22Rv1 (cell line): ENCODE data around the gene GTPBP4.
"Not testable (repeated sequence)": the region's sequence is repeated elsewhere in the genome, so short reads cannot be mapped to it uniquely, and the experiment has no call there.

Experiments used
- H3K27ac ChIP-seq: fragments of 450-650 bp; 2 replicates; pipeline ENCODE4 v1.5.1; 2017
- ZFX ChIP-seq: fragments of 450-650 bp; IDR thresholded peaks from 2 replicates; pipeline ENCODE4 v1.6.1; 2017; ENCODE audit warnings: antibody characterized with exemption, borderline replicate concordance
- TF ChIP-seq, protein P1 (sequence below): fragments of 450-650 bp; IDR thresholded peaks from 2 replicates; pipeline ENCODE4 v1.5.1; 2017; ENCODE audit warnings: mild to moderate bottlenecking

GTPBP4 gene

DNA sequence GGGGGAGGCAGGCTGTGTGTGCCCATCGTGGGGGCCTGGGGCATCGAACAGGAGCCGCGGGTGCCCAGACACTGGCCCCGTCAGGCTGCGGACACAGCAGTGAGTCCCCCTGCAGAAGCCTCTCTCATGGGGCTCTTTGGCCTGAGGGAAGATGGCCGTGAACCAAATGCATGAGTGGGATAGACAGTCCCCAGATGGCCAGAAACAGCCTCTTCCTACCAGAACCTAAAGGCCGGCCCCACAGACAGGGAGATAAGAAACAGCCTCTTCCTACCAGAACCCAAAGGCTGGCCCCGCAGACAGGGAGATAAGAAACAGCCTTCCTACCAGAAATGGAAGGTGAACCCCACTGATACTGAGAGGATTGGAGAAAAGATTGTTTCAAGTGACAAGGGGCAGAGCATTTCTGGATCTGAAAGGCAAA lies 20.8 kb downstream of the GTPBP4 start:
- TF ChIP-seq, protein P1, sequence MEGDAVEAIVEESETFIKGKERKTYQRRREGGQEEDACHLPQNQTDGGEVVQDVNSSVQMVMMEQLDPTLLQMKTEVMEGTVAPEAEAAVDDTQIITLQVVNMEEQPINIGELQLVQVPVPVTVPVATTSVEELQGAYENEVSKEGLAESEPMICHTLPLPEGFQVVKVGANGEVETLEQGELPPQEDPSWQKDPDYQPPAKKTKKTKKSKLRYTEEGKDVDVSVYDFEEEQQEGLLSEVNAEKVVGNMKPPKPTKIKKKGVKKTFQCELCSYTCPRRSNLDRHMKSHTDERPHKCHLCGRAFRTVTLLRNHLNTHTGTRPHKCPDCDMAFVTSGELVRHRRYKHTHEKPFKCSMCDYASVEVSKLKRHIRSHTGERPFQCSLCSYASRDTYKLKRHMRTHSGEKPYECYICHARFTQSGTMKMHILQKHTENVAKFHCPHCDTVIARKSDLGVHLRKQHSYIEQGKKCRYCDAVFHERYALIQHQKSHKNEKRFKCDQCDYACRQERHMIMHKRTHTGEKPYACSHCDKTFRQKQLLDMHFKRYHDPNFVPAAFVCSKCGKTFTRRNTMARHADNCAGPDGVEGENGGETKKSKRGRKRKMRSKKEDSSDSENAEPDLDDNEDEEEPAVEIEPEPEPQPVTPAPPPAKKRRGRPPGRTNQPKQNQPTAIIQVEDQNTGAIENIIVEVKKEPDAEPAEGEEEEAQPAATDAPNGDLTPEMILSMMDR, result no peak
- TF ChIP-seq ZFX, result no peak

DNA sequence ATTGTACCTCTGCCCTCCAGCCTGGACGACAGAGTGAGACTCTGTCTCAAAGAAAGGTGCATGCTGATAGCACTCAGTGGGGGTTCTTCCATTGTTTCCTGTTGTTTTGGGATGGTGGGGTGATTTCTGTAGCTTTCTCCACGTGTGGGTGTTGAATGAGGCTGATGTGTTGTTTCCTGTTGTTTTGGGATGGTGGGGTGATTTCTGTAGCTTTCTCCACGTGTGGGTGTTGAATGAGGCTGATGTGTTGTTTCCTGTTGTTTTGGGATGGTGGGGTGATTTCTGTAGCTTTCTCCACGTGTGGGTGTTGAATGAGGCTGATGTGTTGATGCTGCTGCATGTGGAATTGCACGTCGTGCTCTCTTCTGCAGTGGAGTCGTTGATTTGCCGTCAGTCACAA lies 21.7 kb downstream of the GTPBP4 start:
- H3K27ac ChIP-seq, result not testable (repeated sequence)

More for the DNA sequence above, 20.8 kb downstream of the GTPBP4 start:
- H3K27ac ChIP-seq, result no peak overlapping the region

DNA sequence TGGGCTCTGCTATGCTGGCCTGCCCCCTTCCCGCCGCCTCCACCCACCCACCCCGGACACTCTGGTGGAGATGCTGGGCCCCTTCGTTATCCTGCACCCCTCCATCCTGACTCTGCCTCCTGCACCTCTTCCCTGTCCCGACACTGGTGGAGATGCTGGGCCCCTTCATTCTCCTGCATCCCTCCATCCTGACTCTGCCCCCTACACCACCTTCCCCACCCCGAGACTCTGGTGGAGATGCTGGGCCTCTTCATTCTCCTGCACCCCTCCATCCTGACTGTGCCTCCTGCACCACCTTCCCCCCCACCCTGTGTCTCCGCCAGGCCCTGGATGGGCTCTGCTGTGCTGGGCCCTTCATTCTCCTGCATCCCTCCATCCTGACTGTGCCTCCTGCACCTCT lies 22.5 kb downstream of the GTPBP4 start:
- no peak for TF ChIP-seq ZFX
- TF ChIP-seq, protein P1, result no peak

DNA sequence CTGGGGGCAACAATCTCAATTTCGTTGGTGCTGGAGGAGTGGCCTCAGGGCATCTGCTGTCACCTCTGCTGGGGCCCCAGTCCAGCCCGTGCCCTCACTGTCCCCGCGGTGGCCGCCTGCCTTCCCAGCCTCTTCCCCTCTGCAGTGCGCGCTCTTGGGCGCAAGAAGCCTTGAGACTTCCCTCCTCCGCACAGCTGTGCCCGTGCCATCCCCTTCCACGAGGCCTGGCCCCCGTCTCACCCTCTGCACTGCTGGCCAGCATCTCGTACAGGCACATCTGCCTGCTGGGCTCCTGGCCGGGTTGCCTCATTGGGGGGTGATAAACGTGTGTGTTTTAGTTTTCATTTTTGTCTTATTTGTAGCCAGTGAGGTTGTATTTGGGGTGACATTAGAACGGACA lies 23.5 kb downstream of the GTPBP4 start:
- TF ChIP-seq, protein P1, result no peak
- H3K27ac ChIP-seq, result no peak overlapping the region

More for the DNA sequence above, 22.5 kb downstream of the GTPBP4 start:
- H3K27ac ChIP-seq, result no peak overlapping the region

DNA sequence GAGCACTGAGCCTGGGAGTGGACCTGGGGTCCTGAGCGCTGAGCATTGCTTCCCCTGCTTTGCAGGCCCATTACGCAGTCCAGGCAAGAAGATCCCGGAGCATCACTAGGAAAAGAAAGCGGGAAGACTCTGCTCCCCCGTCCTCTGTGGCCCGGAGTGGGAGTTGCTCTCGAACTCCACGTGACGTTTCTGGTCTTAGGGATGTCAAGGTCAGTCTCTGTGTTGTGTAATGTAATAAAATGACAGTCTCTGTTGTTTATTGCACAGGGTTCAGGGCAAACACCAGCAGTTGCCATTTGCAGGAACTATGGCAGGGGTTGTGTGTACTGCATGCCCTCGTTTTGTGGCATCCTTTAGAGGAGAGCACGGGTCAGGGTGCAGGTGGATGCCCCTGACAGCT lies 27.5 kb downstream of the GTPBP4 start:
- H3K27ac ChIP-seq, result no peak overlapping the region
- TF ChIP-seq, protein P1, result no peak
- TF ChIP-seq ZFX, result no peak

DNA sequence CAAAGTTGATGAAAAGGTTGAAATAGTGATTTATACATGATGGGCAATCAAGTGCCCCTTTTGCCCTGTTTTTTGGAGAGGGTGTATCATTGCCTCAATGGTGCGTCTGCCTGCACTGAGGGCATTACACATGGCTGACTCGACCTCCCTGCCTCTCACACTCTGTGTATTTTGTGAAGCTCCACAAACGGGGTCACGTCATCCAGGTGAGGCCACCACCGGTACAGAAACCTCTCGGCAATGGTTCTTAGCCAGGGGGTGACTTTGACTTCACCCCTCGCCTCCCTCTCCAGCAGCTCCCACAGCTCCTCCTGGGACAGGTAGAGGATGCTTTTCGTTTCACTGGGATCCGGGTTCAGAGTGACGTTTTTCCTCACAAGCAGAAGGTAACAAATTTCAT lies 31.1 kb downstream of the GTPBP4 start:
- H3K27ac ChIP-seq, result no peak overlapping the region
- TF ChIP-seq, protein P1, result no peak
- no peak for TF ChIP-seq ZFX

DNA sequence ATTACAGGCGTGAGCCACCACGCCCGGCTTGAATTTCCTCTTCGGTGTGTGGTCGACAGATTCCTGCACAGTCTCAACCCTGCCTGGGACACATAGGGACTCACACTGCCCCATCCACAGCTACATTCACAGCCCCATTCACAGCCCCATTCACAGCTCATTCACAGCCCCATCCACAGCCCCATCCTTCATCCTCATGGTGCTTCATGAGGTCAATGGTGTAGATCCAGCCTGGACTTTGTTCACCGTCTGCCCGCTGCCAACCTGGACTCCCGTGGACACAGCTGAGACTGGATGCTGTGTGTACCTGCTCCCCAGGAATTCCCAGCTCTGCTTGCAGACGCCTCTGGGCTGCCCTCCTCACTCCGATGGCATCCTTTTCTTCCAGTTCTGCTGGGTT lies 32.2 kb downstream of the GTPBP4 start:
- TF ChIP-seq, protein P1, result no peak
- TF ChIP-seq ZFX, result no peak
- no peak overlapping the region for H3K27ac ChIP-seq

DNA sequence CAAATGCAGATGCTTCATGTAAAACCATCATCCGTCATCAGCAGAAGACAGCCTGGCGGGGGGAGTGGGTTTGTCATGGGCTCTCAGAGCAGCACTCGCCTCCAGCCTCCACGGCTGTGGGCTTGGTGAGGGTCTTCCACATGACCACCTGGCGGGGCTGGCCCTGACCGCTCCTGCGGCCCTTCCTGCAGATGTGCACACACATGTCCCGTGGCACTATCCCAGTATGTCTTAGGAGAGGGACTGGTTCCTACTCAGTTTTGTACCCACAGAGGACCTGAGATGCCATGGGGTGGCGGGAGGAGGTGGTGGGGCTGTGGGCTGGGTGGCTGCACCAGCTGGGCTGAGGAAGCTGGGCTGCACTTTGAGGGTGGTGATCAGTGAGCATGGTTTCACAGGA lies 32.7 kb downstream of the GTPBP4 start:
- H3K27ac ChIP-seq, result no peak overlapping the region
- no peak for TF ChIP-seq ZFX

DNA sequence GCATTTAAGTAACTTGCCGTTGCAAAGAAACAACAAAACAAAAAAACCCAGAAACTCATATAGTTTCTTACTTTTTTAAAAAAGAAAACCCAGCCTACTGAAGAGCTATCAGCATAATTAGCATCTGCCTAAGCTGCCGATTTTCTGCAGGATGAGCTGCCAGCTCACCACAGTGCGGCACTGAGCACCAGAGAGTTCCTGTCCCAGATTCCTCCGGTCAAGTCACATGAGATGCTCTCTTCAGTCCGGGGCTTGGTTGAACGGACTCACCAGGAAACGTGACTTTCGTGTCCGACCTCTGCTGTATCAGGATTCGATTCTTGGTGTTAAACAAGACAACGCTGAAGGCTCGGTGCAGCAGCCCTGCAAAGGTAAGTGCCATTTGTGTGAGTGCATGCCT lies 34.2 kb downstream of the GTPBP4 start:
- TF ChIP-seq, protein P1, result no peak
- TF ChIP-seq ZFX, result no peak
- no peak overlapping the region for H3K27ac ChIP-seq
